Kidney epithelial cell (primary cell): ENCODE measurements around the gene TRUB1. TPM values are rescaled to one million over a fixed set of nuclear protein-coding genes. Genes with fewer than 3 reads are reported as not detected.
"Not testable (repeated sequence)": the region's sequence is repeated elsewhere in the genome, so short reads cannot be mapped to it uniquely, and the experiment has no call there.

Experiments used
- DNase-seq: peaks from one replicate; pipeline ENCODE4 v3.0.0-alpha.2; 2010; ENCODE audit warnings: low read depth
- H3K27me3 ChIP-seq: 2 replicates; pipeline ENCODE4 v1.6.0; 2011; ENCODE audit warnings: low read length; ENCODE audit not compliant: control insufficient read depth, insufficient read depth
- H3K36me3 ChIP-seq: 2 replicates; pipeline ENCODE4 v1.5.1; 2011; ENCODE audit warnings: low read length; ENCODE audit not compliant: control insufficient read depth, insufficient read depth
- H3K4me3 ChIP-seq: 2 replicates; pipeline ENCODE4 v1.5.1; 2011; ENCODE audit warnings: low read depth, mild to moderate bottlenecking, control low read depth, low read length
- CTCF ChIP-seq: IDR thresholded peaks from 2 replicates; pipeline ENCODE4 v1.5.1; 2011; ENCODE audit warnings: mild to moderate bottlenecking, moderate library complexity, low read length, control low read depth, inconsistent platforms; ENCODE audit not compliant: insufficient read depth, poor library complexity, severe bottlenecking
- total RNA-seq: library from RNA; depleted of rRNA; stranded (reverse); fragments of >200 nt; gene quantifications from 2 replicates; pipeline ENCODE4 v1.2.3, GENCODE V29; 2015

The TRUB1 gene
- total RNA-seq, 1 donor from 2014 or later = 31.5 TPM

GRCh38 chr10:114928818-114929217, 9.2 kb upstream of the TRUB1 start:
- Histone ChIP-seq H3K4me3 (no peak overlapping the region), H3K27me3 (no peaks in the 10 kb centered on the region), H3K36me3 (no peaks in the 10 kb centered on the region)
- TF ChIP-seq CTCF = no peak
- DNase-seq = no peak

DNA sequence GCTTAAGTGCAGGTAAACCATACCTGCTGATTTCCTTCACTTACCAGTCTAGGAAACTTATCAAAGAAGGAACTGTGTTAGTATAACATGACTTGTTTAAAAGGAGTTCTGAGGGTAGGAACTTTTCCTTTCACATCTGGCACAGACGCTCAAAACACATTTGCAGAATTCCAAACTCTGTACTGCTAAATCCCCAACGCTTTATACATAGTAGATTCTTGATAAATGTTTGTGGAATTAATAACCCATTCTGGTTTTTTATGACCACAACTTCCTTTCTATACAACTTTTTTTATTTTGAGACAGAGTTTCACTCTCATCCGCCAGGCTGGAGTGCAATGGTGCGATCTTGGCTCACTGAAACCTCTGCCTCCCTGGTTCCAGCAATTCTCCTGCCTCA, 7.7 kb upstream of the TRUB1 start:
- DNase-seq = no peak
- Histone ChIP-seq H3K36me3 (no peaks in the 10 kb centered on the region), H3K4me3 (no peak overlapping the region), H3K27me3 (no peaks in the 10 kb centered on the region)
- TF ChIP-seq CTCF = no peak

- no peak overlapping the region for H3K4me3 ChIP-seq
- H3K27me3 ChIP-seq = no peaks in the 10 kb centered on the region
- no peak for DNase-seq
- H3K36me3 ChIP-seq = no peaks in the 10 kb centered on the region
- no peak for TF ChIP-seq CTCF
Observed at GRCh38 chr10:114931072-114931679, 6.8 kb upstream of the TRUB1 start.

DNA sequence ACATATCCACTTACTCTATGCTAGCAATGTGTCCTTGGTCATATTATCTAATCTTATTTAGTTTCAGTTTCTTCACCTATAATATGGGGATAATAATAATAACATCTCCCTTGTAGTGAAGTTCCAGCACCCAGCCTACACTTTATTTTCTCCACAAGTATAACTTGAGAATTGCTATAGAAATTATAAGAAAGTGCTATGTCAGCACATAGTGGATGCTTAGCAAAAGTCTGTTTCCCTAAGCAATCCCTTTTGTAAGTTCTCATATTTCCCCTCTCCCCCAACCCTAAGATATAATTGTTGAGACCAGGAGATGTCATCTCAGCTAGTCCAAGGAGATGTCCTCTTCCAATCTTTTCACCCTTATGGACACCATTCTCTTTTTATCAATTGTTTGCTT, 5.8 kb upstream of the TRUB1 start:
- no peak for DNase-seq
- TF ChIP-seq CTCF = no peak
- Histone ChIP-seq H3K4me3 (no peak overlapping the region), H3K27me3 (no peaks in the 10 kb centered on the region), H3K36me3 (no peaks in the 10 kb centered on the region)

DNA sequence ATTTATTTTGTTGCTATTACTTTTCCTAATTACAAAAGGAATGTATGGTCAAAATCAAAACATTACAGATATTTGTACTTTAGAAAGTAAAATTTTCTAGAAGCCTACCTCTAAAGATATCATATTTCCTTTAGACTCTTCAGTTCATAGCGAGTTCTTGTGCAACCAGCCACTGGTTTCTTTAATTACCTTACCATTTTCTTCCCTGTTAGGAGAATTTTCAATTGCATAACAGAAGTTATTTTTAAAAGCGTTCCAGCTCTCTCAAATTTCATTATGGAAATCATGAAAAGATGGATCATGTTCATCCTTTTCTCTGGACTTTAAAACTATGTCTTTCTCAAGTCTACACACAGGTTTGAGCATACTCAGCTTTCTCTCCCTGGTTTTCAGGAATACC, 5.0 kb upstream of the TRUB1 start:
- no peak overlapping the region for H3K4me3 ChIP-seq
- H3K27me3 ChIP-seq = no peaks in the 10 kb centered on the region
- H3K36me3 ChIP-seq = no peaks in the 10 kb centered on the region
- no peak for TF ChIP-seq CTCF
- no peak for DNase-seq

- TF ChIP-seq CTCF = no peak
- H3K4me3 ChIP-seq = no peak overlapping the region
- H3K36me3 ChIP-seq = no peaks in the 10 kb centered on the region
- H3K27me3 ChIP-seq = no peaks in the 10 kb centered on the region
- no peak for DNase-seq
Observed at GRCh38 chr10:114933588-114933987, 4.4 kb upstream of the TRUB1 start.

DNA sequence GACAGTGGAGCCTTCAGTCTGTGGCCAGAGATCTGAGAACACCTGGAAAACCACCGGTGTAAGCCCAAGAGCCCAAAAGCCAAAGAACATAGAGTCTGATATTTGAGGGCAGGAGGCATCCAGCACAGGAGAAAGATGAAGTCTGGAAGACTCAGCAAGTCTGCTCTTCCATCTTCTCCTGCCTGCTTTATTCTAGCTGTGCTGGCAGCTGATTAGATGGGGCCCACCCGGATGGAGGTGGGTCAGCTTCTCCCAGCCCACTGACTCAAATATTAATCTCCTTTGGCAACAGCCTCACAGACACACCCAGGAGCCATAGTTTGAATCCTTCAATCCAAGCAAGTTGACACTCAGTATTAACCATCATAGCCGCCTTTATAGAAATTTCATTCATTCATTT, 4.0 kb upstream of the TRUB1 start:
- not testable (repeated sequence) for H3K27me3 ChIP-seq, DNase-seq, H3K4me3 ChIP-seq, H3K36me3 ChIP-seq
